Keratinocyte (primary cell): ENCODE data around the gene GIPR.

Experiments used
- EZH2 ChIP-seq: IDR thresholded peaks from one replicate; pipeline ENCODE4 v1.6.1; 2012; ENCODE audit warnings: inconsistent platforms, mild to moderate bottlenecking, low read length, moderate library complexity
- TF ChIP-seq, protein P1 (sequence below), 3 experiments: IDR thresholded peaks in 1 of 3; conservative IDR thresholded peaks in 1 of 3; optimal IDR thresholded peaks in 1 of 3; 2 replicates in 2 of 3; 3 replicates in 1 of 3; pipeline versions ENCODE3 to v1.5.1; 2011; ENCODE audit warnings: low read length in 3 of 3, mild to moderate bottlenecking in 3 of 3, moderate library complexity in 2 of 3, control low read depth in 1 of 3, inconsistent platforms in 1 of 3; ENCODE audit not compliant: insufficient read depth in 2 of 3; ENCODE audit errors: extremely low read depth in 1 of 3

DNA sequence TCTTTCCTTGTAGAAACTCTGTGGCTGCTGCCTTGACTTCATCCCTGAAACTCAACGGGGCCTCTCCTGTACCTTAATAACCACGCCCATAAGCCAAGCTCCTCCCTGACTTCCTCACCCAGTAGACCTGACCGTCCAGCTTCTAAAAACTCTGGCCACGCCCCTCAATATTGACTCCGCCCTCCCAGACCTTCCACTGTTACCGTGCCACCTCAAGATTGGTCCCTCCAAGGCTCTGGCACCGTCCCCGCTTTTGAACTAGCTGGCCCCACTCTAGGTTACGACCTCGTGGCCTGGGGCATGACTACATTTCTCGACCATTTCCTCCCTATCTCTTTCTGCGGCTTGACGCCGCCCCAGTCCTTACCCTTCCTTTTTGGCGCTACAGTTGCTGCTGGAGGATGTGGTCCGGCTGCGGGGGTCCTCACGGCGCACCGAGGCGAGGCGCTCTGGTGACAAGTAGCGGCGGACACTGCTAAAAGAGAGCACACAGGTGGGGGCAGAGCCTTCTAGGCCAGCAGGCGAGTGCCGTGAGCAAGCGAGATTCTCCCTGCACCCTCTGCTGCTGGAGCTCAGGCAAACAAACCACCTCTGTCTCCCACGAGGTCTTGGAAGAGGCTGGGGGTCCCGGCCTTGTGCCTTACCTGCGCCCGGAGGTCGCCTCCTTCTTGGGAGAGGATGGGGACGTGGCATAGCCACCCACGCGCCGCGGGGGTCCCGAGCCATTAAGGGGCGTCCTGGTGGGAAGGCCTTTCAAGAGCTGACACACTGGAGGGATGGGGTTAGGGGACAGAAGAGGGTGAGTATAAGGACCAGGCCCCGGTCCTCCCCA lies 26.5 kb upstream of the GIPR start:
- TF ChIP-seq, protein P1, sequence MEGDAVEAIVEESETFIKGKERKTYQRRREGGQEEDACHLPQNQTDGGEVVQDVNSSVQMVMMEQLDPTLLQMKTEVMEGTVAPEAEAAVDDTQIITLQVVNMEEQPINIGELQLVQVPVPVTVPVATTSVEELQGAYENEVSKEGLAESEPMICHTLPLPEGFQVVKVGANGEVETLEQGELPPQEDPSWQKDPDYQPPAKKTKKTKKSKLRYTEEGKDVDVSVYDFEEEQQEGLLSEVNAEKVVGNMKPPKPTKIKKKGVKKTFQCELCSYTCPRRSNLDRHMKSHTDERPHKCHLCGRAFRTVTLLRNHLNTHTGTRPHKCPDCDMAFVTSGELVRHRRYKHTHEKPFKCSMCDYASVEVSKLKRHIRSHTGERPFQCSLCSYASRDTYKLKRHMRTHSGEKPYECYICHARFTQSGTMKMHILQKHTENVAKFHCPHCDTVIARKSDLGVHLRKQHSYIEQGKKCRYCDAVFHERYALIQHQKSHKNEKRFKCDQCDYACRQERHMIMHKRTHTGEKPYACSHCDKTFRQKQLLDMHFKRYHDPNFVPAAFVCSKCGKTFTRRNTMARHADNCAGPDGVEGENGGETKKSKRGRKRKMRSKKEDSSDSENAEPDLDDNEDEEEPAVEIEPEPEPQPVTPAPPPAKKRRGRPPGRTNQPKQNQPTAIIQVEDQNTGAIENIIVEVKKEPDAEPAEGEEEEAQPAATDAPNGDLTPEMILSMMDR (optimal IDR thresholded peaks at IDR 0.05 in 1 of 3, IDR thresholded peaks at IDR 0.05 in 1 of 3, conservative IDR thresholded peaks at IDR 0.05 in 1 of 3; ENCODE audit: extremely low read depth in 1 of 3, insufficient read depth in 2 of 3, low read length in 3 of 3), result peak in 1 of 3 experiments; percentile 10
- no peak for TF ChIP-seq EZH2
